ENCODE data around the gene BMPR2. TPM values are rescaled to one million over a fixed set of nuclear protein-coding genes. Genes with fewer than 3 reads are reported as not detected.

The BMPR2 gene
- total and polyA plus RNA-seq, 2 of the 8 experiments (the other 6 are each of a cell fraction or from before 2014, with no cell fraction given) = 5.5 to 19.8 TPM

- Histone ChIP-seq H3K23ac (ENCODE audit: insufficient read length) (no peak overlapping the region), H3K18ac (ENCODE audit: extremely low read depth, low read length) (no peak overlapping the region), H3K9me3 (ENCODE audit: insufficient read depth in 2 of 2, low read depth in 1 of 2, low read length in 1 of 2) (no peaks in the 10 kb centered on the region), H3K36me3 (ENCODE audit: control insufficient read depth in 2 of 4, insufficient read depth in 4 of 4, low read length in 3 of 4) (peaks cover 0 to 13% (median 6%) of the 10 kb centered on the region in 4 experiments; a peak in 6 of 8 replicates), H2BK12ac (ENCODE audit: low read depth, low read length) (no peak overlapping the region), H3K4me1 (replicated peaks in 1 of 4; ENCODE audit: control insufficient read depth in 3 of 4, insufficient read depth in 4 of 4, low read length in 3 of 4) (no peaks in the 10 kb centered on the region), H2BK120ac (replicated peaks; ENCODE audit: low read depth, low read length) (no peak overlapping the region), H4K5ac (ENCODE audit: insufficient read length, low read depth, low read length) (no peak overlapping the region), H3K4ac (replicated peaks; ENCODE audit: insufficient read length, low read depth, low read length) (no peak overlapping the region), H3K79me1 (ENCODE audit: low read depth, low read length) (no peaks in the 10 kb centered on the region), H4K20me1 (replicated peaks in 1 of 2; ENCODE audit: control insufficient read depth in 1 of 2, insufficient read depth in 2 of 2, low read length in 2 of 2) (no peaks in the 10 kb centered on the region), H2AFZ (ENCODE audit: low read length) (no peak overlapping the region), H2BK5ac (ENCODE audit: low read depth, low read length) (no peak overlapping the region), H2BK15ac (ENCODE audit: low read length) (no peak overlapping the region), H2AK5ac (ENCODE audit: low read depth, low read length) (no peak overlapping the region), H3K23me2 (ENCODE audit: low read depth, low read length) (no peaks in the 10 kb centered on the region), H4K8ac (ENCODE audit: extremely low read depth, insufficient read depth, low read length) (no peak overlapping the region), H3K56ac (replicated peaks; ENCODE audit: insufficient read length, low read depth, low read length) (no peak overlapping the region), H3K27me3 (replicated peaks in 1 of 4; ENCODE audit: control insufficient read depth in 3 of 4, extremely low read depth in 1 of 4, insufficient read depth in 3 of 4, low read length in 3 of 4) (no peaks in the 10 kb centered on the region), H3K79me2 (ENCODE audit: control insufficient read depth in 1 of 2, insufficient read depth in 2 of 2, low read length in 2 of 2) (no peaks in the 10 kb centered on the region), H3K4me3 (ENCODE audit: extremely low read depth in 1 of 4, insufficient read depth in 2 of 4, low read depth in 3 of 4, low read length in 4 of 4) (no peak overlapping the region), H3K27ac (ENCODE audit: low read depth, low read length) (no peak overlapping the region), H2BK20ac (ENCODE audit: low read length) (no peak overlapping the region), H4K91ac (replicated peaks; ENCODE audit: insufficient read length, low read length) (no peak overlapping the region), H3K4me2 (ENCODE audit: insufficient read depth in 1 of 2, low read depth in 2 of 2, low read length in 2 of 2) (no peak overlapping the region), H3K14ac (ENCODE audit: insufficient read length) (no peak overlapping the region), H3K9ac (replicated peaks in 1 of 4; ENCODE audit: extremely low read depth in 1 of 4, low read depth in 3 of 4, low read length in 3 of 4) (no peak overlapping the region)
- TF ChIP-seq EZH2 (IDR thresholded peaks at IDR 0.05; ENCODE audit: low read depth, low read length, severe bottlenecking) (no peak), SIRT6 (IDR thresholded peaks at IDR 0.05; ENCODE audit: low read length) (no peak), RFX5 (IDR thresholded peaks at IDR 0.05; ENCODE audit: borderline replicate concordance, low read depth, low read length) (no peak)
- CTCF ChIA-PET (ENCODE audit: partially characterized antibody) = interaction anchor here (0.6 to 0.7 kb wide), 4 partner anchors 10 to 676 kb away, joined by 3 read pairs; no protein-coding TSS in a partner anchor
- DNase-seq (ENCODE audit: low read depth in 1 of 2, low spot score in 2 of 2) (no peak), FAIRE-seq (no peak)
- WGBS, 2 experiments (ENCODE audit: extremely low coverage in 1 of 2, insufficient coverage in 1 of 2, insufficient read length in 1 of 2, insufficient replicate concordance in 2 of 2, low coverage in 1 of 2, low lambda C conversion rate in 2 of 2, missing lambda C conversion rate in 1 of 2) = 82% methylated on average over 1 of the region's 1 CpG; no CpG with 5 or more reads in 1 of the 2 experiments
- POLR2A ChIA-PET (ENCODE audit: partially characterized antibody) = interaction anchor here (0.5 kb wide), 1 partner anchor 694 kb away, joined by 3 read pairs; no protein-coding TSS in a partner anchor
Observed at GRCh38 chr2:202560200-202560599, 184.1 kb downstream of the BMPR2 start.
